Activated T-cell treated with anti-CD3 and anti-CD28 coated beads, Interleukin-2, amount 50 U/mL, for 72 hours (primary cell): ENCODE results near the gene ZNF229. TPM values are rescaled to one million over a fixed set of nuclear protein-coding genes. Genes with fewer than 3 reads are reported as not detected.
"Not testable (repeated sequence)": the region's sequence is repeated elsewhere in the genome, so short reads cannot be mapped to it uniquely, and the experiment has no call there.

Experiments
- ATAC-seq, 2 donors: fragments of 150-1000 bp; cut with Tn5 transposase; replicated peaks in 1 of 2; 2 replicates each; pipeline ENCODE4 v1.10.0; 2021; ENCODE audit warnings: moderate library complexity in 2 of 2, mild to moderate bottlenecking in 1 of 2
- DNase-seq, 2 donors: peaks; one replicate each; pipeline ENCODE4 v3.0.0; 2021 to 2022; ENCODE audit warnings: mixed read lengths in 1 of 2
- H3K27ac Mint-ChIP-seq: one replicate; pipeline ENCODE4 v1.8.0; 2022; ENCODE audit warnings: mild to moderate bottlenecking, moderate library complexity, mixed read lengths
- H3K27me3 Mint-ChIP-seq: one replicate; pipeline ENCODE4 v1.8.0; 2022; ENCODE audit warnings: low read depth, mixed read lengths
- H3K36me3 Mint-ChIP-seq, 2 donors: one replicate each; pipeline ENCODE4 v1.8.0; 2022; ENCODE audit warnings: mixed read lengths in 2 of 2, mild to moderate bottlenecking in 1 of 2; ENCODE audit not compliant: insufficient read depth in 2 of 2
- H3K4me1 Mint-ChIP-seq: one replicate; pipeline ENCODE4 v1.8.0; 2022; ENCODE audit warnings: low read depth, mixed read lengths
- H3K4me3 Mint-ChIP-seq, 2 donors: one replicate each; pipeline ENCODE4 v1.8.0; 2022; ENCODE audit warnings: mild to moderate bottlenecking in 2 of 2, mixed read lengths in 2 of 2, moderate library complexity in 2 of 2
- H3K9me3 Mint-ChIP-seq, 2 donors: one replicate each; pipeline ENCODE4 v1.8.0; 2022; ENCODE audit warnings: mixed read lengths in 2 of 2
- total RNA-seq, 2 donors: library from RNA; stranded (reverse); gene quantifications; one replicate each; pipeline ENCODE4 v1.2.3, GENCODE V29; 2022

ZNF229 gene
- 1 to 10 TPM; 1.4 to 2.7 TPM for total RNA-seq

- ATAC-seq (peak; percentile 97 to 99), DNase-seq (peak; percentile 76 to 87)
- Mint-ChIP-seq H3K4me3 (peak within 1 kb of the TSS; percentile 90 to 93), H3K27ac (peak within 1 kb of the TSS; percentile 43), H3K36me3 (peaks cover 46 to 60% of the 10 kb centered on the region in 2 donors), H3K4me1 (peaks cover 9% of the 10 kb centered on the region), H3K27me3 (no peaks in the 10 kb centered on the region), H3K9me3 (peaks cover 48 to 53% of the 10 kb centered on the region in 2 donors)
Measured at GRCh38 chr19:44447916-44448674, at the start of gene ZNF229. Gene ZNF229 (minus strand): TSS chr19:44448472. CDS start chr19:44442847, 5,625 bp downstream.

- peaks cover 32 to 50% of the 10 kb centered on the region in 2 donors for H3K9me3 Mint-ChIP-seq
- peaks cover 36% of the 10 kb centered on the region for H3K4me1 Mint-ChIP-seq
- no peaks in the 10 kb centered on the region for H3K27me3 Mint-ChIP-seq
- no peak overlapping the region for H3K27ac Mint-ChIP-seq
- DNase-seq = no peak
- no peak for ATAC-seq
- peaks cover 71 to 88% of the 10 kb centered on the region in 2 donors for H3K36me3 Mint-ChIP-seq
- no peak overlapping the region for H3K4me3 Mint-ChIP-seq
Measured at GRCh38 chr19:44496711-44497110, 48.4 kb upstream of the ZNF229 start.

GRCh38 chr19:44476559-44477408, 28.5 kb upstream of the ZNF229 start:
- Mint-ChIP-seq H3K27me3 (no peaks in the 10 kb centered on the region), H3K4me1 (no peaks in the 10 kb centered on the region), H3K27ac (peak overlapping the region; percentile 82), H3K4me3 (peak overlapping the region in 1 of 2 donors; percentile 0), H3K36me3 (peaks cover 68 to 88% of the 10 kb centered on the region in 2 donors), H3K9me3 (peaks cover 35 to 36% of the 10 kb centered on the region in 2 donors)
- ATAC-seq (no peak), DNase-seq (no peak)

- ATAC-seq, H3K27ac Mint-ChIP-seq, H3K4me3 Mint-ChIP-seq, H3K27me3 Mint-ChIP-seq, H3K4me1 Mint-ChIP-seq, DNase-seq: not testable (repeated sequence)
- Mint-ChIP-seq H3K9me3 (peaks cover 46 to 47% of the 10 kb centered on the region in 2 donors), H3K36me3 (peaks cover 41 to 50% of the 10 kb centered on the region in 2 donors)
Measured at GRCh38 chr19:44468730-44469129, 20.5 kb upstream of the ZNF229 start.

GRCh38 chr19:44462600-44463286, 14.5 kb upstream of the ZNF229 start:
- H3K9me3 Mint-ChIP-seq = peaks cover 20 to 22% of the 10 kb centered on the region in 2 donors
- H3K27ac Mint-ChIP-seq, H3K4me1 Mint-ChIP-seq, H3K27me3 Mint-ChIP-seq, DNase-seq, H3K4me3 Mint-ChIP-seq, ATAC-seq: not testable (repeated sequence)
- peaks cover 19 to 26% of the 10 kb centered on the region in 2 donors for H3K36me3 Mint-ChIP-seq

GRCh38 chr19:44456016-44456415, 7.7 kb upstream of the ZNF229 start:
- H3K27ac Mint-ChIP-seq, DNase-seq, H3K4me1 Mint-ChIP-seq, H3K27me3 Mint-ChIP-seq, ATAC-seq, H3K4me3 Mint-ChIP-seq: not testable (repeated sequence)
- Mint-ChIP-seq H3K9me3 (peaks cover 32 to 33% of the 10 kb centered on the region in 2 donors), H3K36me3 (peaks cover 29 to 35% of the 10 kb centered on the region in 2 donors)

- ATAC-seq (no peak), DNase-seq (no peak)
- Mint-ChIP-seq H3K4me1 (no peaks in the 10 kb centered on the region), H3K9me3 (peaks cover 34 to 36% of the 10 kb centered on the region in 2 donors), H3K27me3 (no peaks in the 10 kb centered on the region), H3K4me3 (no peak overlapping the region), H3K27ac (no peak overlapping the region), H3K36me3 (peaks cover 30 to 37% of the 10 kb centered on the region in 2 donors)
Measured at GRCh38 chr19:44455100-44455499, 6.8 kb upstream of the ZNF229 start.

- Mint-ChIP-seq H3K9me3 (peaks cover 43 to 45% of the 10 kb centered on the region in 2 donors), H3K36me3 (peaks cover 32 to 51% of the 10 kb centered on the region in 2 donors), H3K27ac (no peak overlapping the region), H3K4me1 (peaks cover 9% of the 10 kb centered on the region), H3K27me3 (no peaks in the 10 kb centered on the region), H3K4me3 (no peak overlapping the region)
- DNase-seq = no peak
- ATAC-seq = no peak
Measured at GRCh38 chr19:44452367-44452766, 4.1 kb upstream of the ZNF229 start.

GRCh38 chr19:44451687-44452086, 3.4 kb upstream of the ZNF229 start:
- DNase-seq = no peak
- no peak overlapping the region for H3K4me3 Mint-ChIP-seq
- ATAC-seq = no peak
- H3K9me3 Mint-ChIP-seq = peaks cover 44 to 45% of the 10 kb centered on the region in 2 donors
- H3K27me3 Mint-ChIP-seq = no peaks in the 10 kb centered on the region
- no peak overlapping the region for H3K27ac Mint-ChIP-seq
- H3K36me3 Mint-ChIP-seq = peaks cover 34 to 54% of the 10 kb centered on the region in 2 donors
- H3K4me1 Mint-ChIP-seq = peaks cover 9% of the 10 kb centered on the region

GRCh38 chr19:44438441-44438840, 9.8 kb downstream of the ZNF229 start:
- DNase-seq = no peak
- Mint-ChIP-seq H3K4me3 (no peak overlapping the region), H3K27me3 (no peaks in the 10 kb centered on the region), H3K9me3 (peaks cover 28 to 36% of the 10 kb centered on the region in 2 donors), H3K27ac (no peak overlapping the region), H3K36me3 (peaks cover 22 to 26% of the 10 kb centered on the region in 2 donors), H3K4me1 (no peaks in the 10 kb centered on the region)
- no peak for ATAC-seq

- H3K27ac Mint-ChIP-seq = no peak overlapping the region
- peaks cover 25 to 34% of the 10 kb centered on the region in 2 donors for H3K9me3 Mint-ChIP-seq
- ATAC-seq = no peak
- no peak overlapping the region for H3K4me3 Mint-ChIP-seq
- no peaks in the 10 kb centered on the region for H3K4me1 Mint-ChIP-seq
- peaks cover 22 to 30% of the 10 kb centered on the region in 2 donors for H3K36me3 Mint-ChIP-seq
- no peaks in the 10 kb centered on the region for H3K27me3 Mint-ChIP-seq
- DNase-seq = no peak
Measured at GRCh38 chr19:44435441-44435840, 12.8 kb downstream of the ZNF229 start.

- Mint-ChIP-seq H3K27me3 (no peaks in the 10 kb centered on the region), H3K4me1 (no peaks in the 10 kb centered on the region), H3K4me3 (no peak overlapping the region), H3K9me3 (peaks cover 26 to 34% of the 10 kb centered on the region in 2 donors), H3K36me3 (peaks cover 39 to 40% of the 10 kb centered on the region in 2 donors), H3K27ac (no peak overlapping the region)
- no peak for DNase-seq
- ATAC-seq = no peak
Measured at GRCh38 chr19:44430956-44431355, 17.3 kb downstream of the ZNF229 start.
